ENCODE data around the gene PPIL4. TPM values are rescaled to one million over a fixed set of nuclear protein-coding genes. Genes with fewer than 3 reads are reported as not detected.
A peak's percentile ranks its signal among the peaks of the same experiment; 100 is the strongest.

The PPIL4 gene
- total and polyA plus RNA-seq, 2 of the 13 experiments (the other 11 are each of a cell fraction or from before 2014, with no cell fraction given), result 5.5 to 46.0 TPM

DNA sequence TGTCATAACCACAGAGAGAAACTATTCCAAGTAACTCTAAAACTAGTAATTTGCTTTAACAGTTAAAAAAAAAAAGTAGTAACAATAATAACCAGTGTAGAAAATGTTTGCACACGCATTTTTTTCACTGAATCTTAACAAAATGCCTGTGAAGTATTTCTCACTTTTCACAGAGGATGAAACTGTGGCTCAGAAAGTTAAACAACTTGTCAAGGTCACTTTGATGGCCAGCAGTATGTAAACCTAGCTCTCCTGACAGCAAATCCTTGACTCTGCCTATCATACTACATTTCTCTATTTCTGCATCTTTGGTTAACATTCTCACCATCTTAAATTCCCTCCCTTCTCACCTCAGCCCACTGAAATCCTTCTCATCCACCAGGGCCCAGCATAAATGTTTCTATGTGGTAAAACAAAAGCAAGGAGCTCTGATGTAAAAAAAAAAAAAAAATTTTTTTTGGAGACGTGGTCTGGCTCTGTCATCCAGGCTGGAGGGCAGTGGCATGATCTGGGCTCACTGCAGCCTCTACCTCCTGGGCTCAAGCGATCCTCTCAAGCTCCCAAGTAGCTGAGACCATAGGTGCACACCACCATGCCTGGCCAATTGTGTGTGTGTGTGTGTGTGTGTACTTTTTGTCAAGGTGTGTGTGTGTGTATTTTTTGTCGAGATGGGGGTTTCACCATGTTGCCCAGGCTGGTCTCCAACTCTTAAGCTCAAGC lies 34.9 kb downstream of the PPIL4 start (continued):
- TF ChIP-seq, protein P1, sequence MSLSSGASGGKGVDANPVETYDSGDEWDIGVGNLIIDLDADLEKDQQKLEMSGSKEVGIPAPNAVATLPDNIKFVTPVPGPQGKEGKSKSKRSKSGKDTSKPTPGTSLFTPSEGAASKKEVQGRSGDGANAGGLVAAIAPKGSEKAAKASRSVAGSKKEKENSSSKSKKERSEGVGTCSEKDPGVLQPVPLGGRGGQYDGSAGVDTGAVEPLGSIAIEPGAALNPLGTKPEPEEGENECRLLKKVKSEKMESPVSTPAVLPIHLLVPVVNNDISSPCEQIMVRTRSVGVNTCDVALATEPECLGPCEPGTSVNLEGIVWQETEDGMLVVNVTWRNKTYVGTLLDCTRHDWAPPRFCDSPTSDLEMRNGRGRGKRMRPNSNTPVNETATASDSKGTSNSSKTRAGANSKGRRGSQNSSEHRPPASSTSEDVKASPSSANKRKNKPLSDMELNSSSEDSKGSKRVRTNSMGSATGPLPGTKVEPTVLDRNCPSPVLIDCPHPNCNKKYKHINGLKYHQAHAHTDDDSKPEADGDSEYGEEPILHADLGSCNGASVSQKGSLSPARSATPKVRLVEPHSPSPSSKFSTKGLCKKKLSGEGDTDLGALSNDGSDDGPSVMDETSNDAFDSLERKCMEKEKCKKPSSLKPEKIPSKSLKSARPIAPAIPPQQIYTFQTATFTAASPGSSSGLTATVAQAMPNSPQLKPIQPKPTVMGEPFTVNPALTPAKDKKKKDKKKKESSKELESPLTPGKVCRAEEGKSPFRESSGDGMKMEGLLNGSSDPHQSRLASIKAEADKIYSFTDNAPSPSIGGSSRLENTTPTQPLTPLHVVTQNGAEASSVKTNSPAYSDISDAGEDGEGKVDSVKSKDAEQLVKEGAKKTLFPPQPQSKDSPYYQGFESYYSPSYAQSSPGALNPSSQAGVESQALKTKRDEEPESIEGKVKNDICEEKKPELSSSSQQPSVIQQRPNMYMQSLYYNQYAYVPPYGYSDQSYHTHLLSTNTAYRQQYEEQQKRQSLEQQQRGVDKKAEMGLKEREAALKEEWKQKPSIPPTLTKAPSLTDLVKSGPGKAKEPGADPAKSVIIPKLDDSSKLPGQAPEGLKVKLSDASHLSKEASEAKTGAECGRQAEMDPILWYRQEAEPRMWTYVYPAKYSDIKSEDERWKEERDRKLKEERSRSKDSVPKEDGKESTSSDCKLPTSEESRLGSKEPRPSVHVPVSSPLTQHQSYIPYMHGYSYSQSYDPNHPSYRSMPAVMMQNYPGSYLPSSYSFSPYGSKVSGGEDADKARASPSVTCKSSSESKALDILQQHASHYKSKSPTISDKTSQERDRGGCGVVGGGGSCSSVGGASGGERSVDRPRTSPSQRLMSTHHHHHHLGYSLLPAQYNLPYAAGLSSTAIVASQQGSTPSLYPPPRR (CRISPR knock-in tag; IDR thresholded peaks at IDR 0.05; ENCODE audit: borderline replicate concordance), result no peak
- TF ChIP-seq, protein P2, sequence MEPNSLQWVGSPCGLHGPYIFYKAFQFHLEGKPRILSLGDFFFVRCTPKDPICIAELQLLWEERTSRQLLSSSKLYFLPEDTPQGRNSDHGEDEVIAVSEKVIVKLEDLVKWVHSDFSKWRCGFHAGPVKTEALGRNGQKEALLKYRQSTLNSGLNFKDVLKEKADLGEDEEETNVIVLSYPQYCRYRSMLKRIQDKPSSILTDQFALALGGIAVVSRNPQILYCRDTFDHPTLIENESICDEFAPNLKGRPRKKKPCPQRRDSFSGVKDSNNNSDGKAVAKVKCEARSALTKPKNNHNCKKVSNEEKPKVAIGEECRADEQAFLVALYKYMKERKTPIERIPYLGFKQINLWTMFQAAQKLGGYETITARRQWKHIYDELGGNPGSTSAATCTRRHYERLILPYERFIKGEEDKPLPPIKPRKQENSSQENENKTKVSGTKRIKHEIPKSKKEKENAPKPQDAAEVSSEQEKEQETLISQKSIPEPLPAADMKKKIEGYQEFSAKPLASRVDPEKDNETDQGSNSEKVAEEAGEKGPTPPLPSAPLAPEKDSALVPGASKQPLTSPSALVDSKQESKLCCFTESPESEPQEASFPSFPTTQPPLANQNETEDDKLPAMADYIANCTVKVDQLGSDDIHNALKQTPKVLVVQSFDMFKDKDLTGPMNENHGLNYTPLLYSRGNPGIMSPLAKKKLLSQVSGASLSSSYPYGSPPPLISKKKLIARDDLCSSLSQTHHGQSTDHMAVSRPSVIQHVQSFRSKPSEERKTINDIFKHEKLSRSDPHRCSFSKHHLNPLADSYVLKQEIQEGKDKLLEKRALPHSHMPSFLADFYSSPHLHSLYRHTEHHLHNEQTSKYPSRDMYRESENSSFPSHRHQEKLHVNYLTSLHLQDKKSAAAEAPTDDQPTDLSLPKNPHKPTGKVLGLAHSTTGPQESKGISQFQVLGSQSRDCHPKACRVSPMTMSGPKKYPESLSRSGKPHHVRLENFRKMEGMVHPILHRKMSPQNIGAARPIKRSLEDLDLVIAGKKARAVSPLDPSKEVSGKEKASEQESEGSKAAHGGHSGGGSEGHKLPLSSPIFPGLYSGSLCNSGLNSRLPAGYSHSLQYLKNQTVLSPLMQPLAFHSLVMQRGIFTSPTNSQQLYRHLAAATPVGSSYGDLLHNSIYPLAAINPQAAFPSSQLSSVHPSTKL (CRISPR knock-in tag; IDR thresholded peaks at IDR 0.05), result peak; percentile 44; the same call in 1 of the 2 replicates
- TF ChIP-seq GATAD2A (CRISPR knock-in tag; IDR thresholded peaks at IDR 0.05) (peak; percentile 26; the same call in 1 of the 2 replicates), FOXO1 (CRISPR knock-in tag; IDR thresholded peaks at IDR 0.05) (no peak), ZNF205 (CRISPR knock-in tag; IDR thresholded peaks at IDR 0.05) (no peak), SNAPC2 (CRISPR knock-in tag; IDR thresholded peaks at IDR 0.05) (no peak), ZBTB20 (CRISPR knock-in tag; IDR thresholded peaks at IDR 0.05; ENCODE audit: borderline replicate concordance, low read depth) (no peak), JARID2 (CRISPR knock-in tag; IDR thresholded peaks at IDR 0.05; ENCODE audit: insufficient replicate concordance) (no peak), REXO4 (CRISPR knock-in tag; IDR thresholded peaks at IDR 0.05; ENCODE audit: borderline replicate concordance) (no peak), MIXL1 (CRISPR knock-in tag; IDR thresholded peaks at IDR 0.05) (peak; percentile 45; the same call in 1 of the 2 replicates), FOXA3 (CRISPR knock-in tag; IDR thresholded peaks at IDR 0.05) (peak; percentile 51; the same call in 1 of the 2 replicates), ZNF367 (CRISPR knock-in tag; IDR thresholded peaks at IDR 0.05; ENCODE audit: borderline replicate concordance) (no peak), ZNF260 (CRISPR knock-in tag; IDR thresholded peaks at IDR 0.05; ENCODE audit: borderline replicate concordance, low read depth) (no peak), SYNCRIP (IDR thresholded peaks at IDR 0.05; ENCODE audit: insufficient read depth, low read depth, low read length) (no peak)
- TF ChIP-seq, protein P3, sequence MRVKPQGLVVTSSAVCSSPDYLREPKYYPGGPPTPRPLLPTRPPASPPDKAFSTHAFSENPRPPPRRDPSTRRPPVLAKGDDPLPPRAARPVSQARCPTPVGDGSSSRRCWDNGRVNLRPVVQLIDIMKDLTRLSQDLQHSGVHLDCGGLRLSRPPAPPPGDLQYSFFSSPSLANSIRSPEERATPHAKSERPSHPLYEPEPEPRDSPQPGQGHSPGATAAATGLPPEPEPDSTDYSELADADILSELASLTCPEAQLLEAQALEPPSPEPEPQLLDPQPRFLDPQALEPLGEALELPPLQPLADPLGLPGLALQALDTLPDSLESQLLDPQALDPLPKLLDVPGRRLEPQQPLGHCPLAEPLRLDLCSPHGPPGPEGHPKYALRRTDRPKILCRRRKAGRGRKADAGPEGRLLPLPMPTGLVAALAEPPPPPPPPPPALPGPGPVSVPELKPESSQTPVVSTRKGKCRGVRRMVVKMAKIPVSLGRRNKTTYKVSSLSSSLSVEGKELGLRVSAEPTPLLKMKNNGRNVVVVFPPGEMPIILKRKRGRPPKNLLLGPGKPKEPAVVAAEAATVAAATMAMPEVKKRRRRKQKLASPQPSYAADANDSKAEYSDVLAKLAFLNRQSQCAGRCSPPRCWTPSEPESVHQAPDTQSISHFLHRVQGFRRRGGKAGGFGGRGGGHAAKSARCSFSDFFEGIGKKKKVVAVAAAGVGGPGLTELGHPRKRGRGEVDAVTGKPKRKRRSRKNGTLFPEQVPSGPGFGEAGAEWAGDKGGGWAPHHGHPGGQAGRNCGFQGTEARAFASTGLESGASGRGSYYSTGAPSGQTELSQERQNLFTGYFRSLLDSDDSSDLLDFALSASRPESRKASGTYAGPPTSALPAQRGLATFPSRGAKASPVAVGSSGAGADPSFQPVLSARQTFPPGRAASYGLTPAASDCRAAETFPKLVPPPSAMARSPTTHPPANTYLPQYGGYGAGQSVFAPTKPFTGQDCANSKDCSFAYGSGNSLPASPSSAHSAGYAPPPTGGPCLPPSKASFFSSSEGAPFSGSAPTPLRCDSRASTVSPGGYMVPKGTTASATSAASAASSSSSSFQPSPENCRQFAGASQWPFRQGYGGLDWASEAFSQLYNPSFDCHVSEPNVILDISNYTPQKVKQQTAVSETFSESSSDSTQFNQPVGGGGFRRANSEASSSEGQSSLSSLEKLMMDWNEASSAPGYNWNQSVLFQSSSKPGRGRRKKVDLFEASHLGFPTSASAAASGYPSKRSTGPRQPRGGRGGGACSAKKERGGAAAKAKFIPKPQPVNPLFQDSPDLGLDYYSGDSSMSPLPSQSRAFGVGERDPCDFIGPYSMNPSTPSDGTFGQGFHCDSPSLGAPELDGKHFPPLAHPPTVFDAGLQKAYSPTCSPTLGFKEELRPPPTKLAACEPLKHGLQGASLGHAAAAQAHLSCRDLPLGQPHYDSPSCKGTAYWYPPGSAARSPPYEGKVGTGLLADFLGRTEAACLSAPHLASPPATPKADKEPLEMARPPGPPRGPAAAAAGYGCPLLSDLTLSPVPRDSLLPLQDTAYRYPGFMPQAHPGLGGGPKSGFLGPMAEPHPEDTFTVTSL (CRISPR knock-in tag; IDR thresholded peaks at IDR 0.05; ENCODE audit: borderline replicate concordance), result peak; percentile 63; the same call in 1 of the 2 replicates
